PC-3 (cell line): ENCODE results near the gene VIPAS39. TPM values are rescaled to one million over a fixed set of nuclear protein-coding genes. Genes with fewer than 3 reads are reported as not detected.

Experiments used
- ATAC-seq: fragments of 200-7000 bp; cut with Tn5 transposase; 2 replicates; pipeline ENCODE4 v1.9.1; 2020; ENCODE audit warnings: mild to moderate bottlenecking, moderate library complexity
- Bru-seq: library from RNA; stranded (reverse); fragments of 400-500 nt; gene quantifications from one replicate; lab custom pipeline; 2021; lab: Mats Ljungman, UMichigan
- BruChase-seq, 2 experiments: library from RNA; stranded (reverse); fragments of 400-500 nt; gene quantifications; one replicate each; lab custom pipeline; 2021; lab: Mats Ljungman, UMichigan
- BruUV-seq: library from RNA; stranded (reverse); fragments of 400-500 nt; replicated peaks from 2 replicates; lab custom pipeline; 2021; lab: Mats Ljungman, UMichigan
- CTCF ChIA-PET: fragments of 300-600 bp; sonication (Branson Sonifier 250); formaldehyde crosslinking; loops from one replicate; lab custom pipeline; 2022; ENCODE audit warnings: antibody characterized with exemption; lab: Charles Lee
- POLR2A ChIA-PET: fragments of 300-600 bp; sonication (Branson Sonifier 250); formaldehyde crosslinking; loops from one replicate; lab custom pipeline; 2022; ENCODE audit warnings: antibody characterized with exemption; ENCODE audit not compliant: unreplicated experiment; lab: Charles Lee
- DNase-seq: peaks from one replicate; pipeline ENCODE4 v3.0.0-alpha.2; 2015
- H2AFZ ChIP-seq: fragments of 300-600 bp; sonication (generic); 2 replicates; pipeline ENCODE4 v1.6.0; 2016; ENCODE audit warnings: antibody characterized with exemption, low read length
- H3F3A ChIP-seq: fragments of 300-600 bp; sonication (generic); one replicate; pipeline ENCODE4 v1.6.0; 2017; ENCODE audit warnings: antibody characterized with exemption, low read length, control low read depth, mild to moderate bottlenecking; ENCODE audit not compliant: unreplicated experiment
- H3K27ac ChIP-seq: fragments of 300-600 bp; sonication (generic); 2 replicates; pipeline ENCODE4 v1.5.1; 2016; ENCODE audit warnings: mild to moderate bottlenecking, low read length
- H3K27me3 ChIP-seq: fragments of 300-600 bp; sonication (generic); 2 replicates; pipeline ENCODE4 v1.6.1; 2016; ENCODE audit warnings: low read length, mixed read lengths
- H3K36me3 ChIP-seq: fragments of 300-600 bp; sonication (generic); 2 replicates; pipeline ENCODE4 v1.6.1; 2016; ENCODE audit warnings: low read depth, mixed run types, low read length, mixed read lengths
- H3K4me1 ChIP-seq: fragments of 300-600 bp; sonication (generic); 2 replicates; pipeline ENCODE4 v1.5.1; 2016; ENCODE audit warnings: low read length; ENCODE audit not compliant: insufficient read depth
- H3K4me2 ChIP-seq: fragments of 300-600 bp; sonication (generic); 2 replicates; pipeline ENCODE4 v1.6.0; 2016; ENCODE audit warnings: low read length
- H3K4me3 ChIP-seq: fragments of 300-600 bp; sonication (generic); 2 replicates; pipeline ENCODE4 v1.5.1; 2016; ENCODE audit warnings: mild to moderate bottlenecking, low read length, mixed read lengths
- H3K79me2 ChIP-seq: fragments of 300-600 bp; sonication (generic); 2 replicates; pipeline ENCODE4 v1.6.1; 2017; ENCODE audit warnings: low read length, mixed read lengths
- H3K9ac ChIP-seq: fragments of 300-600 bp; sonication (generic); 2 replicates; pipeline ENCODE4 v1.6.0; 2016; ENCODE audit warnings: mild to moderate bottlenecking, low read length
- H3K9me2 ChIP-seq: fragments of 300-600 bp; sonication (generic); replicated peaks from 2 replicates; pipeline ENCODE4 v1.6.1; 2016; ENCODE audit warnings: mixed run types, low read length, mixed read lengths
- H3K9me3 ChIP-seq: fragments of 300-600 bp; sonication (generic); 2 replicates; pipeline ENCODE4 v1.6.1; 2016; ENCODE audit warnings: low read length, mixed read lengths
- H4K20me1 ChIP-seq: fragments of 300-600 bp; sonication (generic); 2 replicates; pipeline ENCODE4 v1.6.1; 2016; ENCODE audit warnings: low read length, mixed read lengths
- EZH2 ChIP-seq: fragments of 300-600 bp; sonication (generic); IDR thresholded peaks from one replicate; pipeline ENCODE4 v1.6.1; 2017; ENCODE audit warnings: antibody characterized with exemption, mild to moderate bottlenecking, low read length; ENCODE audit not compliant: unreplicated experiment
- EZH2phosphoT487 ChIP-seq: fragments of 300-600 bp; sonication (generic); IDR thresholded peaks from 2 replicates; pipeline ENCODE4 v1.6.1; 2018; ENCODE audit warnings: mild to moderate bottlenecking, antibody characterized with exemption, low read length, borderline replicate concordance
- intact Hi-C: fragments of 100-400 bp; cut with micrococcal nuclease; formaldehyde crosslinking; loops from 2 replicates; pipeline ENCODE4 v1.9.0; 2023
- long read RNA-seq: library from polyadenylated mRNA; unstranded; transcript quantifications from one replicate; pipeline ENCODE4 v2.0.0, GENCODE V29; 2021; ENCODE audit not compliant: unreplicated experiment
- total RNA-seq: library from RNA; depleted of rRNA; stranded (reverse); fragments of >200 nt; gene quantifications from 2 replicates; pipeline ENCODE4 v1.2.3, GENCODE V29; 2014; rRNA removed
- TF ChIP-seq, protein P1 (sequence below): fragments of 300-600 bp; sonication (generic); conservative IDR thresholded peaks from 2 replicates; pipeline ENCODE4 v1.5.1; 2017; ENCODE audit warnings: antibody characterized with exemption, low read depth, mild to moderate bottlenecking, low read length

VIPAS39 gene
- total RNA-seq, result 20.1 and 20.2 TPM in 2 replicates
- percentile 68 among the genes with signal in this experiment for Bru-seq, nascent RNA
- BruChase-seq, experiment 1, labeled RNA remaining after a 6-hour chase, result percentile 64 among the genes with signal in this experiment
- BruChase-seq, experiment 2, labeled RNA remaining after a 2-hour chase, result percentile 68 among the genes with signal in this experiment
- long read RNA-seq, transcript VIPAS39-211 (20 exons, 2,562 nt), result major isoform, 6 of 20 reads
- long read RNA-seq, partial matches to known transcripts, result 9 of 20 reads
- long read RNA-seq, other reads (novel, unspliced or antisense), result 3 of 20 reads

DNA sequence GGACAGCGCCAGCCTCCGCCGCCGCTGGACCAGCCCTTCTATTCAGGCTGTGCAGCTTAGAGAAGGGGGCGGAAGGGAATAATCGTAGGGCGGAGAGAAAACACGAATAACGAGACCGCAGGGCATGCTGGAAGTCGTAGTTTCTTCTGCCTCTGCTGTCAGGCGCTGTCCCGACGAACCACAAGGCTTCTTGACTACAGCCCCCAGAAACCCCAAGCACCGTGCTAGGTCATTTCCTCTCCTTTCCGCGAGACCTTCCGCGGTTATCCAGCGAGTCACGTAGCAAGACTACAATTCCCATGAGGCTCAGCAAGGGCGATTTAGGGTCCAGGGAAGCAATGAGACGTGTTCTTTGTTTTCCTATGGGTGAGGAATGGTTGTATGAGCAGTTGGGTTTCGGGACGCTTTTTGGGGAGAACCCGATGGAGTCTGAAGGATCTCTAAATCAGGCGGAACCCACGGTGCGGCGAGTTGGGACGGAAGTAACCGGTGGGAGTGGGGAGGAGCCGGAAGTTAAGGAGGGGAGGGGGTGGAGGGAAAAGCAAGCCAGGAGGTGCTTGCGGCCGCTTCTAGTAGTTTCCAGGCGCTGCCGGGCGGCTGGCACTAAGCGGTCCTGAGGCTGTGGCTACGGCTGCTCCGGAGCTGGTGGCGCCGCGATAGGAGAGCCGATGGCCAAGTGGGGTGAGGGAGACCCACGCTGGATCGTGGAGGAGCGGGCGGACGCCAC, at the start of gene VIPAS39, which contains the start of gene AHSA1:
Gene VIPAS39, minus strand, starts transcription at position 80 of the 727 bp plus-strand sequence. CDS start 3,499 bp downstream, outside the sequence.
Gene AHSA1, plus strand, starts transcription at position 572 of the 727 bp plus-strand sequence. Its CDS starts 97 bp downstream, at position 669.
- Histone ChIP-seq H3K4me3 (peak within 1 kb of the TSS; percentile 82), H3K4me2 (peak within 1 kb of the TSS; percentile 92)

DNA sequence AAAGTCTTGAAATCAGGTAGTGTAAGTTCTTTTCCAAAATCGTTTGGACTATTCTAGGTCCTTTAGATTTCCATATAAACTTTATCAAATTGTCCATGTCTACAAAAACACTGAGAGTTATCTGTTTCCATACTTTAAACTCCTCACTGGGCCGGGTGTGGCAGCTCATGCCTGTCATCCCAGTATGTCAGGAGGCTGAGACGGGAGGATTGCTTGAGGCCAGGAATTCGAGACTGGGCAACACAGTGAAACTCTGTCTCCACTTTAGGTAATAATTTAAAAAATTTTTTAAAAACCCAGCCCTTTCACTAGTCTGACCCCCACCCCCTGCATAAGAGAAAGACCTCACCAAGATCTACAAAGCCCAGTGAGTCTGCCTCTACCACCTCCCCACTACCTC, 47.6 kb upstream of the VIPAS39 start:
- ChIA-PET CTCF (no interaction called here), POLR2A (no interaction called here)
- no TSS peak for BruUV-seq
- H3K9me2 ChIP-seq, result no peaks in the 10 kb centered on the region
- DNase-seq (no peak), ATAC-seq (no peak)
- H4K20me1 ChIP-seq, result no peaks in the 10 kb centered on the region
- H3K27ac ChIP-seq, result no peak overlapping the region
- H3K4me3 ChIP-seq, result no peak overlapping the region
- H3K9ac ChIP-seq, result no peak overlapping the region
- H3K27me3 ChIP-seq, result no peaks in the 10 kb centered on the region
- no peak overlapping the region for H3K4me2 ChIP-seq
- no peaks in the 10 kb centered on the region for H3F3A ChIP-seq
- no peaks in the 10 kb centered on the region for H3K9me3 ChIP-seq
- H3K4me1 ChIP-seq, result peaks cover 18% of the 10 kb centered on the region
- H3K79me2 ChIP-seq, result no peaks in the 10 kb centered on the region
- TF ChIP-seq, protein P1, sequence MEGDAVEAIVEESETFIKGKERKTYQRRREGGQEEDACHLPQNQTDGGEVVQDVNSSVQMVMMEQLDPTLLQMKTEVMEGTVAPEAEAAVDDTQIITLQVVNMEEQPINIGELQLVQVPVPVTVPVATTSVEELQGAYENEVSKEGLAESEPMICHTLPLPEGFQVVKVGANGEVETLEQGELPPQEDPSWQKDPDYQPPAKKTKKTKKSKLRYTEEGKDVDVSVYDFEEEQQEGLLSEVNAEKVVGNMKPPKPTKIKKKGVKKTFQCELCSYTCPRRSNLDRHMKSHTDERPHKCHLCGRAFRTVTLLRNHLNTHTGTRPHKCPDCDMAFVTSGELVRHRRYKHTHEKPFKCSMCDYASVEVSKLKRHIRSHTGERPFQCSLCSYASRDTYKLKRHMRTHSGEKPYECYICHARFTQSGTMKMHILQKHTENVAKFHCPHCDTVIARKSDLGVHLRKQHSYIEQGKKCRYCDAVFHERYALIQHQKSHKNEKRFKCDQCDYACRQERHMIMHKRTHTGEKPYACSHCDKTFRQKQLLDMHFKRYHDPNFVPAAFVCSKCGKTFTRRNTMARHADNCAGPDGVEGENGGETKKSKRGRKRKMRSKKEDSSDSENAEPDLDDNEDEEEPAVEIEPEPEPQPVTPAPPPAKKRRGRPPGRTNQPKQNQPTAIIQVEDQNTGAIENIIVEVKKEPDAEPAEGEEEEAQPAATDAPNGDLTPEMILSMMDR, result no peak
- TF ChIP-seq EZH2 (no peak), EZH2phosphoT487 (no peak)
- intact Hi-C loops, result no loop called here
- no peak overlapping the region for H2AFZ ChIP-seq
- H3K36me3 ChIP-seq, result no peaks in the 10 kb centered on the region; the same call in 1 of the 2 replicates

More for the DNA sequence above, at the start of gene VIPAS39, which contains the start of gene AHSA1:
- peaks cover 52% of the 10 kb centered on the region for H3K79me2 ChIP-seq
- no TSS peak for BruUV-seq
- intact Hi-C loops, result loop anchor here (1.0 to 5.0 kb wide), 5 partner anchors 80 to 305 kb away; partner anchors contain the start of genes ALKBH1, GSTZ1, SAMD15 and SLIRP
- no peaks in the 10 kb centered on the region for H3K27me3 ChIP-seq
- ATAC-seq (peak; percentile 95), DNase-seq (peak; percentile 100)
- peak within 1 kb of the TSS; percentile 50 for H3K27ac ChIP-seq
- TF ChIP-seq EZH2, result no peak
- no peaks in the 10 kb centered on the region for H3F3A ChIP-seq
- no peaks in the 10 kb centered on the region for H3K9me3 ChIP-seq
- peaks cover 31% of the 10 kb centered on the region for H3K36me3 ChIP-seq
- POLR2A ChIA-PET, result interaction anchor here (0.5 to 0.7 kb wide), 4 partner anchors 19 to 1072 kb away, joined by 3 to 5 read pairs (median 4); no protein-coding TSS in a partner anchor
- peak within 1 kb of the TSS; percentile 73 for H2AFZ ChIP-seq
- CTCF ChIA-PET, result no interaction called here
- H4K20me1 ChIP-seq, result peaks cover 13% of the 10 kb centered on the region
- H3K9me2 ChIP-seq, result no peaks in the 10 kb centered on the region
- H3K9ac ChIP-seq, result peak within 1 kb of the TSS; percentile 90
- H3K4me1 ChIP-seq, result peaks cover 19% of the 10 kb centered on the region

DNA sequence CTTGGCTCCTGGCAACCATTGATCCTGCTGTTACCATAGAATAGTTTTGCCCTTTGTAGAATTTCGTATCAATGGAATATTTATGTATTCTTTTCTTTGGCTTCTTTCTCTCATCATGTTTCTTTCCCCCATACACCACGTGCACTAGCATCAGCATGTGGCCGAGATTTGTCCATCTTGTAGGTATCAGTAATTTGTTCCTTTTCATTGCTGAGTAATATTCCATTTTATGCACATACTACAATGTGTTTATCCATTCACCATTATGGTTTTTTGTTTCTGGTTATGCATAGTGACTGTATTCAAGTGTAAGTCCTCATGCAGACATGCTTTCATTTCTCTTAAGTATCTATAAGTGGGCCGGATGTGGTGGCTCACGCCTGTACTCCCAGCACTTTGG, 45.7 kb upstream of the VIPAS39 start:
- Histone ChIP-seq H3F3A (no peaks in the 10 kb centered on the region), H3K79me2 (no peaks in the 10 kb centered on the region), H4K20me1 (no peaks in the 10 kb centered on the region), H3K4me2 (no peak overlapping the region), H3K27me3 (peaks cover 11% of the 10 kb centered on the region), H3K9me2 (no peaks in the 10 kb centered on the region), H3K9me3 (no peaks in the 10 kb centered on the region), H3K36me3 (no peaks in the 10 kb centered on the region; the same call in 1 of the 2 replicates), H2AFZ (no peak overlapping the region), H3K27ac (no peak overlapping the region), H3K4me3 (no peak overlapping the region), H3K4me1 (peaks cover 4% of the 10 kb centered on the region), H3K9ac (no peak overlapping the region)
- no TSS peak for BruUV-seq
- POLR2A ChIA-PET, result no interaction called here
- no peak for TF ChIP-seq EZH2phosphoT487
- TF ChIP-seq, protein P1, result no peak
- TF ChIP-seq EZH2, result no peak
- CTCF ChIA-PET, result no interaction called here
- no peak for ATAC-seq
- no peak for DNase-seq
- intact Hi-C loops, result no loop called here
